Measurements from ENCODE around the gene ENTREP3.
A peak's percentile ranks its signal among the peaks of the same experiment; 100 is the strongest.
"Not testable (repeated sequence)": the region's sequence is repeated elsewhere in the genome, so short reads cannot be mapped to it uniquely, and the experiment has no call there.

Gene ENTREP3

DNA sequence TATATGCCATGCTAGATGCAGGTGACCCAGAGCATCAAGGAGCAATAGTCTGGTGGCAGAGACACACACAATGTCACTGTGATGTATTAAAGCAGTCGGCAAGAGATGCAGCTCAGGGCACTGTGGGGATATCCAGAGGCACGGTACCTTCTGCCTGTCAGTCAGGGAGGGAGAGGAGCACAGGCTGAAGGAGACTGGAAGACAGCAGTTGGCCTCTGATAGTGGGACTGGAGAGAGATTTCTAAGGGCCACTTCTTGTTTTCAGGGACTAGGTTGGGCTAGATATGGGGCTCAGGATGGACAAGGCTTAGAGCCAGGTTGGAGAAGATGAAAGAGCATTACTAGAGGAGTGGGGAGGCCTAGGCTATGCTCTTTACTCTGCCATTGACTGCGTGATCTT, 24.0 kb downstream of the ENTREP3 start:
- H3K4me1 ChIP-seq (ENCODE audit: control insufficient read depth in 1 of 2, insufficient read depth in 2 of 2, low read length in 2 of 2): peaks cover 4 to 20% of the 10 kb centered on the region in 2 donors
- not testable (repeated sequence) for H3K9me3 ChIP-seq (ENCODE audit: control insufficient read depth in 1 of 2, low read length in 2 of 2); H3K4me3 ChIP-seq (ENCODE audit: low read depth in 1 of 2, low read length in 2 of 2); H3K36me3 ChIP-seq (ENCODE audit: control insufficient read depth in 1 of 2, insufficient read depth in 2 of 2, low read length in 2 of 2); H3K27me3 ChIP-seq (ENCODE audit: low read depth, low read length); H3K27ac ChIP-seq (ENCODE audit: low read length)

DNA sequence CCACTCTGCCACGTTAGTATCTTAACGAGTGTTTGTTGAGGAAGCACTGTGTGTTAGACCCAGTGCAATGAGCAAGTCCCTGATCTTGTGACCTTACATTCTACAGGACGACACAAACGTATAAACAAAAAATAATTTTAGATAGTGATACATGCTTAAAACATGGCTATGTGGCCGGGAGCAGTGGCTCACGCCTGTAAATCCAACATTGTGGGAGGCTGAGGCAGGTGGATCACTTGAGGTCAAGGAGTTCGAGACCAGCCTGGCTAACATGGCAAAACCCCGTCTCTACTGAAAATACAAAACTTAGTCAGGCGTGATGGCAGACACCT, 27.2 kb downstream of the ENTREP3 start:
- no peaks in the 10 kb centered on the region for H3K9me3 ChIP-seq (ENCODE audit: control insufficient read depth in 1 of 2, low read length in 2 of 2)
- peaks cover 7 to 28% of the 10 kb centered on the region in 2 donors for H3K4me1 ChIP-seq (ENCODE audit: control insufficient read depth in 1 of 2, insufficient read depth in 2 of 2, low read length in 2 of 2)
- H3K27me3 ChIP-seq (ENCODE audit: low read depth, low read length): no peaks in the 10 kb centered on the region
- H3K4me3 ChIP-seq (ENCODE audit: low read depth in 1 of 2, low read length in 2 of 2): peak overlapping the region; percentile 71 to 73
- H3K27ac ChIP-seq (ENCODE audit: low read length): peak overlapping the region; percentile 93
- no peaks in the 10 kb centered on the region for H3K36me3 ChIP-seq (ENCODE audit: control insufficient read depth in 1 of 2, insufficient read depth in 2 of 2, low read length in 2 of 2)

GRCh38 chr1:155227261-155228095, 27.8 kb downstream of the ENTREP3 start:
- no peaks in the 10 kb centered on the region for H3K36me3 ChIP-seq (ENCODE audit: control insufficient read depth in 1 of 2, insufficient read depth in 2 of 2, low read length in 2 of 2)

GRCh38 chr1:155226910-155227260, 28.4 kb downstream of the ENTREP3 start:
- Histone ChIP-seq H3K27me3 (ENCODE audit: low read depth, low read length) (no peaks in the 10 kb centered on the region), H3K4me1 (ENCODE audit: control insufficient read depth in 1 of 2, insufficient read depth in 2 of 2, low read length in 2 of 2) (peaks cover 7 to 20% of the 10 kb centered on the region in 2 donors), H3K36me3 (ENCODE audit: control insufficient read depth in 1 of 2, insufficient read depth in 2 of 2, low read length in 2 of 2) (no peaks in the 10 kb centered on the region), H3K27ac (ENCODE audit: low read length) (peak overlapping the region; percentile 84), H3K9me3 (ENCODE audit: control insufficient read depth in 1 of 2, low read length in 2 of 2) (no peaks in the 10 kb centered on the region), H3K4me3 (ENCODE audit: low read depth in 1 of 2, low read length in 2 of 2) (peak overlapping the region; percentile 71 to 73)

More at GRCh38 chr1:155227261-155228095, 27.8 kb downstream of the ENTREP3 start:
- peak overlapping the region; percentile 71 to 73 for H3K4me3 ChIP-seq (ENCODE audit: low read depth in 1 of 2, low read length in 2 of 2)
- no peaks in the 10 kb centered on the region for H3K27me3 ChIP-seq (ENCODE audit: low read depth, low read length)
- H3K4me1 ChIP-seq (ENCODE audit: control insufficient read depth in 1 of 2, insufficient read depth in 2 of 2, low read length in 2 of 2): peaks cover 7 to 23% of the 10 kb centered on the region in 2 donors
- H3K9me3 ChIP-seq (ENCODE audit: control insufficient read depth in 1 of 2, low read length in 2 of 2): no peaks in the 10 kb centered on the region
- peak overlapping the region; percentile 93 for H3K27ac ChIP-seq (ENCODE audit: low read length)

DNA sequence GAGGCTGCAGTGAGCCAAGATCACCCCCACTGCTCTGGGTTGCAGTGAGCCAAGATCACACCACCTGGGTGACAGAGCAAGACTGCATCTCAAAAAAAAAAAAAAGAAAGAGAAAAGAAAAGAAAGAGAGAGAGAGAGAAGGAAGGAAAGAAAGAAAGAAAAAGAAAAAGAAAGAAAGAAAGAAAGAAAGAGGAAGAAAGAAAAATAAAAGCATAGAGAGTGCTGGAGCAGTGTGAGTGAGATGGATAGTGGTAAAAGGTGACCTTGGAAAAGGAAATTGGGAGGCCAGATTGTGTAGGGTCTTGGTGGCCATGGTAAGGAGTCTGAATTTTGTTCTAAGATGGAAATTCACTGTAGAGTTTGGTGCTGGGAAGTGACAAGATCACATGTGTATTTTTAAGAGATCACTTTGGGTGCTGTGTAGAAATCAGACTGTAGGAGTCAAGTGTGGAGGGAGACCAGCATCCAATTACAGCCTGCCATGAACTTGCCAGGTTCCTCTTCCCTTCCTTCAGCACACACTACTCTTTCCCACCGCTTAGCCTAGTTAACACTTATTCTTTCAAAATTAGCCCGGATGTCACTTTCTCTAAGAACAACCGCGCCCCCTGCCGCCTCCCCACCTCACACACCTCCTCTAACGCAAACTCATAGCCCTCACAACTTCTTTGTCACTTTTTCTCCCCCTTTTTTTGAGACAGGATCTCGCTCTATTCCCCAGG, 28.9 kb downstream of the ENTREP3 start:
- peaks cover 7 to 19% of the 10 kb centered on the region in 2 donors for H3K4me1 ChIP-seq (ENCODE audit: control insufficient read depth in 1 of 2, insufficient read depth in 2 of 2, low read length in 2 of 2)
- no peaks in the 10 kb centered on the region for H3K36me3 ChIP-seq (ENCODE audit: control insufficient read depth in 1 of 2, insufficient read depth in 2 of 2, low read length in 2 of 2)
- no peaks in the 10 kb centered on the region for H3K27me3 ChIP-seq (ENCODE audit: low read depth, low read length)
- no peaks in the 10 kb centered on the region for H3K9me3 ChIP-seq (ENCODE audit: control insufficient read depth in 1 of 2, low read length in 2 of 2)
- peak overlapping the region; percentile 84 for H3K27ac ChIP-seq (ENCODE audit: low read length)
- peak overlapping the region; percentile 71 to 73 for H3K4me3 ChIP-seq (ENCODE audit: low read depth in 1 of 2, low read length in 2 of 2)

DNA sequence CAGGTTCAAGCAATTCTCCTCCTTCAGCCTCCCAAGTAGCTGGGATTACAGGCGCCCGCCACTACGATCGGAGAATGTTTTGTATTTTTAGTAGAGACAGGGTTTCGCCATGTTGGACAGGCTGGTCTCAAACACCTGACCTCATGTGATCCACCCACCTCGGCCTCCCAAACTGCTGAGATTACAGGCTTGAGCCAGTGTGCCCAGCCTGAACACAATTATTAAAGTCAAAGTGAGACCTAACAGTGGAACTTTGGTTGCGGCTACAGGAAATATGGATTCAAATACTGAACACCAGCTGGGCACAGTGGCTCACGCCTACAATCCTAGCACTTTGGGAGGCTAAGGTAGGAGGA, 29.9 kb downstream of the ENTREP3 start:
- not testable (repeated sequence) for H3K27ac ChIP-seq (ENCODE audit: low read length); H3K27me3 ChIP-seq (ENCODE audit: low read depth, low read length)
- H3K4me1 ChIP-seq (ENCODE audit: control insufficient read depth in 1 of 2, insufficient read depth in 2 of 2, low read length in 2 of 2): peaks cover 7 to 19% of the 10 kb centered on the region in 2 donors

DNA sequence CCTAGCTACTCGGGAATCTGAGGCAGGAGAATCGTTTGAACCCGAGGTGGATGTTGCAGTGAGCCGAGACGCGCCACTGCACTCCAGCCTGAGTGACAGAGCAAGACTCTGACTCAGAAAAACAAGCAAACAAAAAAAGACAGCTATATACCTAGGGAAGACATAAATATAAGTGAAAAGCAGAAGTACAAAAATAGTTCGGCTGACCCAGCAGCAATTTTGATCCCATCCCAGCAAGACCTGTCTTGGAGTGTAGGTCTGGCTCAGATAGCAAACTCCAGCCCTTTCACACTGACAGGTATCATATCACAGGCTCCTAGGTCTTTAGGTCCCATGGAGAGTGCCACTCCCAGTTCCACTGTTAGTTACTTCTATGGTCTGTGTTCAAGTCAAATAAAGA, 32.2 kb downstream of the ENTREP3 start:
- no peak overlapping the region for H3K27ac ChIP-seq (ENCODE audit: low read length)
- peaks cover 7 to 19% of the 10 kb centered on the region in 2 donors for H3K4me1 ChIP-seq (ENCODE audit: control insufficient read depth in 1 of 2, insufficient read depth in 2 of 2, low read length in 2 of 2)
- H3K9me3 ChIP-seq (ENCODE audit: control insufficient read depth in 1 of 2, low read length in 2 of 2): no peaks in the 10 kb centered on the region
- no peaks in the 10 kb centered on the region for H3K27me3 ChIP-seq (ENCODE audit: low read depth, low read length)
- H3K4me3 ChIP-seq (ENCODE audit: low read depth in 1 of 2, low read length in 2 of 2): no peak overlapping the region
- no peaks in the 10 kb centered on the region for H3K36me3 ChIP-seq (ENCODE audit: control insufficient read depth in 1 of 2, insufficient read depth in 2 of 2, low read length in 2 of 2)

More for the DNA sequence above, 29.9 kb downstream of the ENTREP3 start:
- H3K36me3 ChIP-seq (ENCODE audit: control insufficient read depth in 1 of 2, insufficient read depth in 2 of 2, low read length in 2 of 2); H3K9me3 ChIP-seq (ENCODE audit: control insufficient read depth in 1 of 2, low read length in 2 of 2); H3K4me3 ChIP-seq (ENCODE audit: low read depth in 1 of 2, low read length in 2 of 2): not testable (repeated sequence)

- not testable (repeated sequence) for H3K4me1 ChIP-seq (ENCODE audit: control insufficient read depth in 1 of 2, insufficient read depth in 2 of 2, low read length in 2 of 2); H3K27me3 ChIP-seq (ENCODE audit: low read depth, low read length); H3K27ac ChIP-seq (ENCODE audit: low read length); H3K36me3 ChIP-seq (ENCODE audit: control insufficient read depth in 1 of 2, insufficient read depth in 2 of 2, low read length in 2 of 2); H3K9me3 ChIP-seq (ENCODE audit: control insufficient read depth in 1 of 2, low read length in 2 of 2); H3K4me3 ChIP-seq (ENCODE audit: low read depth in 1 of 2, low read length in 2 of 2)
Measured at GRCh38 chr1:155220211-155220965, 34.9 kb downstream of the ENTREP3 start.

GRCh38 chr1:155219592-155220031, 35.7 kb downstream of the ENTREP3 start:
- no peak overlapping the region for H3K27ac ChIP-seq (ENCODE audit: low read length)

GRCh38 chr1:155218854-155219591, 36.3 kb downstream of the ENTREP3 start:
- Histone ChIP-seq H3K4me1 (ENCODE audit: control insufficient read depth in 1 of 2, insufficient read depth in 2 of 2, low read length in 2 of 2) (peaks cover 0 to 4% of the 10 kb centered on the region in 2 donors), H3K27ac (ENCODE audit: low read length) (no peak overlapping the region), H3K36me3 (ENCODE audit: control insufficient read depth in 1 of 2, insufficient read depth in 2 of 2, low read length in 2 of 2) (peaks cover 0 to 6% of the 10 kb centered on the region in 2 donors), H3K4me3 (ENCODE audit: low read depth in 1 of 2, low read length in 2 of 2) (peak overlapping the region; percentile 26 to 35), H3K27me3 (ENCODE audit: low read depth, low read length) (no peaks in the 10 kb centered on the region), H3K9me3 (ENCODE audit: control insufficient read depth in 1 of 2, low read length in 2 of 2) (no peaks in the 10 kb centered on the region)

More at GRCh38 chr1:155219592-155220031, 35.7 kb downstream of the ENTREP3 start:
- Histone ChIP-seq H3K27me3 (ENCODE audit: low read depth, low read length) (no peaks in the 10 kb centered on the region), H3K36me3 (ENCODE audit: control insufficient read depth in 1 of 2, insufficient read depth in 2 of 2, low read length in 2 of 2) (peaks cover 0 to 6% of the 10 kb centered on the region in 2 donors), H3K4me1 (ENCODE audit: control insufficient read depth in 1 of 2, insufficient read depth in 2 of 2, low read length in 2 of 2) (peaks cover 0 to 4% of the 10 kb centered on the region in 2 donors), H3K4me3 (ENCODE audit: low read depth in 1 of 2, low read length in 2 of 2) (peak overlapping the region; percentile 26 to 35), H3K9me3 (ENCODE audit: control insufficient read depth in 1 of 2, low read length in 2 of 2) (no peaks in the 10 kb centered on the region)

Data from muscle layer of duodenum (tissue), 2 donors.